ENCODE results near the gene PDE4D.

GRCh38 chr5:59439303-59439702, 454.2 kb downstream of the PDE4D start:
- no peak for TF ChIP-seq POLR2A (IDR thresholded peaks at IDR 0.05)
- no peak for TF ChIP-seq CTCF (IDR thresholded peaks at IDR 0.05)

Data from esophagus squamous epithelium (tissue), 4 donors.